ENCODE data around the gene NEDD4.

- TF ChIP-seq, protein P1, sequence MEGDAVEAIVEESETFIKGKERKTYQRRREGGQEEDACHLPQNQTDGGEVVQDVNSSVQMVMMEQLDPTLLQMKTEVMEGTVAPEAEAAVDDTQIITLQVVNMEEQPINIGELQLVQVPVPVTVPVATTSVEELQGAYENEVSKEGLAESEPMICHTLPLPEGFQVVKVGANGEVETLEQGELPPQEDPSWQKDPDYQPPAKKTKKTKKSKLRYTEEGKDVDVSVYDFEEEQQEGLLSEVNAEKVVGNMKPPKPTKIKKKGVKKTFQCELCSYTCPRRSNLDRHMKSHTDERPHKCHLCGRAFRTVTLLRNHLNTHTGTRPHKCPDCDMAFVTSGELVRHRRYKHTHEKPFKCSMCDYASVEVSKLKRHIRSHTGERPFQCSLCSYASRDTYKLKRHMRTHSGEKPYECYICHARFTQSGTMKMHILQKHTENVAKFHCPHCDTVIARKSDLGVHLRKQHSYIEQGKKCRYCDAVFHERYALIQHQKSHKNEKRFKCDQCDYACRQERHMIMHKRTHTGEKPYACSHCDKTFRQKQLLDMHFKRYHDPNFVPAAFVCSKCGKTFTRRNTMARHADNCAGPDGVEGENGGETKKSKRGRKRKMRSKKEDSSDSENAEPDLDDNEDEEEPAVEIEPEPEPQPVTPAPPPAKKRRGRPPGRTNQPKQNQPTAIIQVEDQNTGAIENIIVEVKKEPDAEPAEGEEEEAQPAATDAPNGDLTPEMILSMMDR (IDR thresholded peaks at IDR 0.05; ENCODE audit: poor library complexity, severe bottlenecking): no peak
- no peak for TF ChIP-seq EP300 (conservative IDR thresholded peaks at IDR 0.05; ENCODE audit: poor library complexity, severe bottlenecking)
These were observed 129.5 kb downstream of the NEDD4 start for GRCh38 chr15:55863911-55864310.

Data from neural cell (in vitro differentiated cells).